WTC11 (cell line): Measurements from ENCODE around the gene SLC10A1. TPM values are rescaled to one million over a fixed set of nuclear protein-coding genes. Genes with fewer than 3 reads are reported as not detected.

Experiments
- ATAC-seq: fragments of 200-7000 bp; cut with Tn5 transposase; 2 replicates; pipeline ENCODE4 v1.10.0; 2021; ENCODE audit warnings: mild to moderate bottlenecking, moderate library complexity
- CTCF ChIA-PET: fragments of 300-600 bp; sonication (Branson Sonifier 250); formaldehyde crosslinking; loops from one replicate; lab custom pipeline; 2021; ENCODE audit warnings: antibody characterized with exemption; lab: Charles Lee
- POLR2A ChIA-PET: fragments of 350-600 bp; sonication (Branson Sonifier 250); formaldehyde crosslinking; loops from one replicate; lab custom pipeline; 2021; ENCODE audit warnings: antibody characterized with exemption; lab: Charles Lee
- DNase-seq: peaks from one replicate; pipeline ENCODE4 v3.0.0; 2021; ENCODE audit warnings: low spot score
- H3K27ac Mint-ChIP-seq: 2 replicates; pipeline ENCODE4 v1.8.0; 2021; ENCODE audit warnings: mixed read lengths
- H3K27me3 Mint-ChIP-seq: 2 replicates; pipeline ENCODE4 v1.8.0; 2021; ENCODE audit warnings: low read depth, mild to moderate bottlenecking, moderate library complexity, mixed read lengths
- H3K36me3 Mint-ChIP-seq: 2 replicates; pipeline ENCODE4 v1.8.0; 2021; ENCODE audit warnings: mixed read lengths
- H3K4me1 Mint-ChIP-seq: 2 replicates; pipeline ENCODE4 v1.8.0; 2022; ENCODE audit warnings: mixed read lengths
- H3K4me3 Mint-ChIP-seq: 2 replicates; pipeline ENCODE4 v1.8.0; 2021; ENCODE audit warnings: mild to moderate bottlenecking, moderate library complexity, mixed read lengths
- H3K9me3 Mint-ChIP-seq: 2 replicates; pipeline ENCODE4 v1.8.0; 2021; ENCODE audit warnings: mixed read lengths
- AFF4 ChIP-seq: sonication (generic); formaldehyde crosslinking; IDR thresholded peaks from 2 replicates; pipeline ENCODE4 v1.8.1; 2023; ENCODE audit warnings: mild to moderate bottlenecking, missing genetic modification reagents, borderline replicate concordance
- CREB1 ChIP-seq: sonication (generic); formaldehyde crosslinking; IDR thresholded peaks from 2 replicates; pipeline ENCODE4 v1.8.0; 2023; ENCODE audit warnings: mild to moderate bottlenecking, missing genetic modification reagents
- EMX1 ChIP-seq: fragments of 250-450 bp; sonication (Bioruptor Pico); IDR thresholded peaks from 2 replicates; pipeline ENCODE4 v1.8.0; 2021; ENCODE audit warnings: mild to moderate bottlenecking
- FOXJ3 ChIP-seq: sonication (generic); formaldehyde crosslinking; IDR thresholded peaks from 2 replicates; pipeline ENCODE4 v1.9.0; 2021; ENCODE audit warnings: missing genetic modification reagents, mild to moderate bottlenecking, borderline replicate concordance
- FOXK1 ChIP-seq: sonication (generic); formaldehyde crosslinking; IDR thresholded peaks from 2 replicates; pipeline ENCODE4 v1.8.0; 2022; ENCODE audit warnings: mild to moderate bottlenecking, moderate library complexity, missing genetic modification reagents
- HMGA2 ChIP-seq: fragments of 250-450 bp; sonication (Bioruptor Pico); IDR thresholded peaks from 2 replicates; pipeline ENCODE4 v1.4.0; 2021; ENCODE audit warnings: mild to moderate bottlenecking, moderate library complexity
- IRF2 ChIP-seq: sonication (generic); formaldehyde crosslinking; IDR thresholded peaks from 2 replicates; pipeline ENCODE4 v1.8.0; 2022; ENCODE audit warnings: low read depth, missing genetic modification reagents, borderline replicate concordance
- MAX ChIP-seq: sonication (generic); formaldehyde crosslinking; IDR thresholded peaks from 2 replicates; pipeline ENCODE4 v1.8.0; 2022; ENCODE audit warnings: mild to moderate bottlenecking, missing genetic modification reagents
- MYBL2 ChIP-seq: sonication (generic); formaldehyde crosslinking; IDR thresholded peaks from 2 replicates; pipeline ENCODE4 v1.8.1; 2023; ENCODE audit warnings: mild to moderate bottlenecking, moderate library complexity, missing genetic modification reagents
- NR2C2 ChIP-seq: sonication (generic); formaldehyde crosslinking; IDR thresholded peaks from 2 replicates; pipeline ENCODE4 v1.8.0; 2022; ENCODE audit warnings: mild to moderate bottlenecking, missing genetic modification reagents
- RORB ChIP-seq: fragments of 250-450 bp; sonication (Bioruptor Pico); IDR thresholded peaks from 2 replicates; pipeline ENCODE4 v1.9.0; 2021; ENCODE audit warnings: mild to moderate bottlenecking
- SMAD3 ChIP-seq: sonication (generic); formaldehyde crosslinking; IDR thresholded peaks from 2 replicates; pipeline ENCODE4 v1.8.0; 2022; ENCODE audit warnings: missing genetic modification reagents, mild to moderate bottlenecking, borderline replicate concordance
- STAT6 ChIP-seq: sonication (generic); formaldehyde crosslinking; conservative IDR thresholded peaks from 2 replicates; pipeline ENCODE4 v1.8.1; 2023; ENCODE audit warnings: mild to moderate bottlenecking, low read depth, missing genetic modification reagents, moderate library complexity
- TEAD4 ChIP-seq: sonication (generic); formaldehyde crosslinking; IDR thresholded peaks from 2 replicates; pipeline ENCODE4 v1.8.0; 2022; ENCODE audit warnings: mild to moderate bottlenecking, missing genetic modification reagents
- total RNA-seq: library from RNA; stranded (reverse); gene quantifications from 3 replicates; pipeline ENCODE4 v1.2.3, GENCODE V29; 2021
- TF ChIP-seq, protein P1 (sequence below): sonication (generic); formaldehyde crosslinking; IDR thresholded peaks from 2 replicates; pipeline ENCODE4 v1.8.1; 2023; ENCODE audit warnings: mild to moderate bottlenecking, moderate library complexity, missing genetic modification reagents
- TF ChIP-seq, protein P2 (sequence below): sonication (generic); formaldehyde crosslinking; IDR thresholded peaks from 2 replicates; pipeline ENCODE4 v1.8.1; 2022; ENCODE audit warnings: mild to moderate bottlenecking, moderate library complexity, missing genetic modification reagents
- TF ChIP-seq, protein P3 (sequence below): sonication (generic); formaldehyde crosslinking; IDR thresholded peaks from 2 replicates; pipeline ENCODE4 v1.8.1; 2023; ENCODE audit warnings: mild to moderate bottlenecking, missing genetic modification reagents, moderate library complexity
- TF ChIP-seq, protein P4 (sequence below): fragments of 250-450 bp; sonication (Bioruptor Pico); IDR thresholded peaks from 2 replicates; pipeline ENCODE4 v1.9.0; 2021; ENCODE audit warnings: mild to moderate bottlenecking
- TF ChIP-seq, protein P5 (sequence below): sonication (generic); formaldehyde crosslinking; IDR thresholded peaks from 2 replicates; pipeline ENCODE4 v1.8.0; 2023; ENCODE audit warnings: missing genetic modification reagents

Gene SLC10A1
- total RNA-seq, 1 experiment from 2014 or later = 0.09 TPM

- Mint-ChIP-seq H3K27ac (no peak overlapping the region), H3K4me1 (peaks cover 3% of the 10 kb centered on the region), H3K9me3 (peaks cover 15% of the 10 kb centered on the region), H3K36me3 (peaks cover 4% of the 10 kb centered on the region; the same call in 1 of the 2 replicates), H3K27me3 (no peaks in the 10 kb centered on the region), H3K4me3 (no peak overlapping the region)
- no peak for TF ChIP-seq NR2C2 (CRISPR knock-in tag)
- TF ChIP-seq FOXJ3 (CRISPR knock-in tag) = no peak
- no peak for TF ChIP-seq STAT6 (CRISPR knock-in tag)
- TF ChIP-seq RORB (CRISPR knock-in tag) = no peak
- no peak for TF ChIP-seq SMAD3 (CRISPR knock-in tag)
- TF ChIP-seq, protein P1, sequence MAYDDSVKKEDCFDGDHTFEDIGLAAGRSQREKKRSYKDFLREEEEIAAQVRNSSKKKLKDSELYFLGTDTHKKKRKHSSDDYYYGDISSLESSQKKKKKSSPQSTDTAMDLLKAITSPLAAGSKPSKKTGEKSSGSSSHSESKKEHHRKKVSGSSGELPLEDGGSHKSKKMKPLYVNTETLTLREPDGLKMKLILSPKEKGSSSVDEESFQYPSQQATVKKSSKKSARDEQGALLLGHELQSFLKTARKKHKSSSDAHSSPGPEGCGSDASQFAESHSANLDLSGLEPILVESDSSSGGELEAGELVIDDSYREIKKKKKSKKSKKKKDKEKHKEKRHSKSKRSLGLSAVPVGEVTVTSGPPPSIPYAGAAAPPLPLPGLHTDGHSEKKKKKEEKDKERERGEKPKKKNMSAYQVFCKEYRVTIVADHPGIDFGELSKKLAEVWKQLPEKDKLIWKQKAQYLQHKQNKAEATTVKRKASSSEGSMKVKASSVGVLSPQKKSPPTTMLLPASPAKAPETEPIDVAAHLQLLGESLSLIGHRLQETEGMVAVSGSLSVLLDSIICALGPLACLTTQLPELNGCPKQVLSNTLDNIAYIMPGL (CRISPR knock-in tag) = no peak
- TF ChIP-seq, protein P2, sequence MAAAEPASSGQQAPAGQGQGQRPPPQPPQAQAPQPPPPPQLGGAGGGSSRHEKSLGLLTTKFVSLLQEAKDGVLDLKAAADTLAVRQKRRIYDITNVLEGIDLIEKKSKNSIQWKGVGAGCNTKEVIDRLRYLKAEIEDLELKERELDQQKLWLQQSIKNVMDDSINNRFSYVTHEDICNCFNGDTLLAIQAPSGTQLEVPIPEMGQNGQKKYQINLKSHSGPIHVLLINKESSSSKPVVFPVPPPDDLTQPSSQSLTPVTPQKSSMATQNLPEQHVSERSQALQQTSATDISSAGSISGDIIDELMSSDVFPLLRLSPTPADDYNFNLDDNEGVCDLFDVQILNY = no peak
- no peak for TF ChIP-seq AFF4 (CRISPR knock-in tag)
- no peak for TF ChIP-seq TEAD4 (CRISPR knock-in tag)
- TF ChIP-seq, protein P3, sequence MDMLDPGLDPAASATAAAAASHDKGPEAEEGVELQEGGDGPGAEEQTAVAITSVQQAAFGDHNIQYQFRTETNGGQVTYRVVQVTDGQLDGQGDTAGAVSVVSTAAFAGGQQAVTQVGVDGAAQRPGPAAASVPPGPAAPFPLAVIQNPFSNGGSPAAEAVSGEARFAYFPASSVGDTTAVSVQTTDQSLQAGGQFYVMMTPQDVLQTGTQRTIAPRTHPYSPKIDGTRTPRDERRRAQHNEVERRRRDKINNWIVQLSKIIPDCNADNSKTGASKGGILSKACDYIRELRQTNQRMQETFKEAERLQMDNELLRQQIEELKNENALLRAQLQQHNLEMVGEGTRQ (CRISPR knock-in tag) = no peak
- DNase-seq (no peak), ATAC-seq (no peak)
- ChIA-PET CTCF (interaction anchor here (0.7 kb wide), 1 partner anchor 548 kb away, joined by 3 read pairs; no protein-coding TSS in a partner anchor), POLR2A (no interaction called here)
Observed at GRCh38 chr14:69792887-69793421, 4.1 kb downstream of the SLC10A1 start.

DNA sequence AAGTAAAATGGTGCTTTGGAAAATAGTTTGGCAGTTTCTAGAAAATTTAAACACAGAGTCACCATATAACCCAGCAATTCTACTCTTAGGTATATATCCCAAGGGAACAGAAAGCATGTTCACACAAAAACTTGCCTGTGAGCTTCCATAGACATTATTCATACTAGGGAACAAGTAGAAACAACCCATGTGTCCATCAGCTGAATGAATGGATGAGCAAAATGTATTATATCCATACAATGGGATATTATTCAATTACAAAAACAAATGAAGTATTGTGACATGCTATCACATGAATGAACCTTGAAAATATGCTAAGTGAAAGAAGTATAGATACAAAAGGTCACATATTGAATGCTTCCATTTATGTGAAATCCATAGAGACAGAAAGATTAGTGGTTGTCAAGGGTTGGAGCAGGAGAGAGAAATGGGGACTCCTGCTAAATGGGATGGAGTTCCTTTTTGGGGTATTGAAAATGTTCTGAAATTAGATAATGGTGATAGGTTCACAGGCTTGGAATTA lies 7.9 kb downstream of the SLC10A1 start:
- Mint-ChIP-seq H3K36me3 (peaks cover 3% of the 10 kb centered on the region; the same call in 1 of the 2 replicates), H3K4me3 (no peak overlapping the region), H3K4me1 (no peaks in the 10 kb centered on the region), H3K9me3 (peaks cover 1% of the 10 kb centered on the region), H3K27ac (no peak overlapping the region), H3K27me3 (no peaks in the 10 kb centered on the region)
- ATAC-seq (no peak), DNase-seq (no peak)
- ChIA-PET CTCF (no interaction called here), POLR2A (no interaction called here)
- no peak for TF ChIP-seq HMGA2 (CRISPR knock-in tag)
- no peak for TF ChIP-seq MAX (CRISPR knock-in tag)
- no peak for TF ChIP-seq CREB1 (CRISPR knock-in tag)
- TF ChIP-seq MYBL2 = no peak
- TF ChIP-seq, protein P4, sequence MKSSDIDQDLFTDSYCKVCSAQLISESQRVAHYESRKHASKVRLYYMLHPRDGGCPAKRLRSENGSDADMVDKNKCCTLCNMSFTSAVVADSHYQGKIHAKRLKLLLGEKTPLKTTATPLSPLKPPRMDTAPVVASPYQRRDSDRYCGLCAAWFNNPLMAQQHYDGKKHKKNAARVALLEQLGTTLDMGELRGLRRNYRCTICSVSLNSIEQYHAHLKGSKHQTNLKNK (CRISPR knock-in tag) = no peak
- TF ChIP-seq FOXK1 (CRISPR knock-in tag) = no peak
- TF ChIP-seq IRF2 (CRISPR knock-in tag) = no peak
- TF ChIP-seq SMAD3 (CRISPR knock-in tag) = no peak
- TF ChIP-seq, protein P5, sequence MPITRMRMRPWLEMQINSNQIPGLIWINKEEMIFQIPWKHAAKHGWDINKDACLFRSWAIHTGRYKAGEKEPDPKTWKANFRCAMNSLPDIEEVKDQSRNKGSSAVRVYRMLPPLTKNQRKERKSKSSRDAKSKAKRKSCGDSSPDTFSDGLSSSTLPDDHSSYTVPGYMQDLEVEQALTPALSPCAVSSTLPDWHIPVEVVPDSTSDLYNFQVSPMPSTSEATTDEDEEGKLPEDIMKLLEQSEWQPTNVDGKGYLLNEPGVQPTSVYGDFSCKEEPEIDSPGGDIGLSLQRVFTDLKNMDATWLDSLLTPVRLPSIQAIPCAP = no peak
- TF ChIP-seq, protein P2 = no peak
- TF ChIP-seq EMX1 = no peak
